H9 (cell line): ENCODE measurements around the gene BRMS1. TPM values are rescaled to one million over a fixed set of nuclear protein-coding genes. Genes with fewer than 3 reads are reported as not detected.

Experiments used
- DNase-seq: peaks from one replicate; pipeline ENCODE4 v3.0.0-alpha.2; 2017
- H2AFZ ChIP-seq: one replicate; pipeline ENCODE4 v1.6.1; 2013; ENCODE audit warnings: mild to moderate bottlenecking, low read length, control low read depth, moderate library complexity
- H2AK5ac ChIP-seq: 2 replicates; pipeline ENCODE4 v1.6.1; 2013; ENCODE audit warnings: low read length, control low read depth, mixed read lengths; ENCODE audit not compliant: insufficient read length
- H2BK120ac ChIP-seq: one replicate; pipeline ENCODE4 v1.6.1; 2013; ENCODE audit warnings: low read depth, mild to moderate bottlenecking, low read length, control low read depth, inconsistent platforms; ENCODE audit not compliant: poor library complexity, severe bottlenecking
- H2BK12ac ChIP-seq: 2 replicates; pipeline ENCODE4 v1.6.1; 2013; ENCODE audit warnings: low read length, control low read depth, mixed read lengths, low read depth; ENCODE audit not compliant: insufficient read length
- H2BK15ac ChIP-seq: 2 replicates; pipeline ENCODE4 v1.6.1; 2013; ENCODE audit warnings: low read depth, low read length, control low read depth
- H2BK20ac ChIP-seq: one replicate; pipeline ENCODE4 v1.6.1; 2013; ENCODE audit warnings: low read depth, mild to moderate bottlenecking, low read length, control low read depth, inconsistent platforms; ENCODE audit not compliant: poor library complexity, severe bottlenecking
- H2BK5ac ChIP-seq: 2 replicates; pipeline ENCODE4 v1.6.1; 2013; ENCODE audit warnings: low read length, control low read depth, mixed read lengths; ENCODE audit not compliant: insufficient read length
- H3K14ac ChIP-seq: 2 replicates; pipeline ENCODE4 v1.6.1; 2013; ENCODE audit warnings: low read length, control low read depth; ENCODE audit not compliant: insufficient read depth
- H3K18ac ChIP-seq: 2 replicates; pipeline ENCODE4 v1.6.1; 2013; ENCODE audit warnings: low read depth, mild to moderate bottlenecking, mixed read lengths, low read length, control low read depth; ENCODE audit not compliant: insufficient read length
- H3K23ac ChIP-seq: 2 replicates; pipeline ENCODE4 v1.6.1; 2013; ENCODE audit warnings: low read length, control low read depth, mixed read lengths, low read depth; ENCODE audit not compliant: insufficient read length
- H3K23me2 ChIP-seq: 2 replicates; pipeline ENCODE4 v1.6.1; 2013; ENCODE audit warnings: low read depth, mild to moderate bottlenecking, mixed read lengths, low read length, control low read depth; ENCODE audit not compliant: insufficient read length, poor library complexity, severe bottlenecking
- H3K27ac ChIP-seq: 2 replicates; pipeline ENCODE4 v1.5.1; 2013; ENCODE audit warnings: low read length, control low read depth, mixed read lengths, low read depth; ENCODE audit not compliant: insufficient read length
- H3K27me3 ChIP-seq: 2 replicates; pipeline ENCODE4 v1.6.1; 2013; ENCODE audit warnings: low read length, control low read depth, inconsistent platforms; ENCODE audit not compliant: insufficient read depth
- H3K4ac ChIP-seq: 2 replicates; pipeline ENCODE4 v1.6.1; 2013; ENCODE audit warnings: low read depth, mild to moderate bottlenecking, control low read depth, inconsistent platforms, low read length, moderate library complexity
- H3K4me1 ChIP-seq: 2 replicates; pipeline ENCODE4 v1.6.1; 2013; ENCODE audit warnings: low read length, control low read depth, inconsistent platforms; ENCODE audit not compliant: insufficient read depth
- H3K4me2 ChIP-seq: 2 replicates; pipeline ENCODE4 v1.6.1; 2013; ENCODE audit warnings: low read length, control low read depth, mixed read lengths; ENCODE audit not compliant: insufficient read length, insufficient read depth
- H3K56ac ChIP-seq: 2 replicates; pipeline ENCODE4 v1.6.1; 2013; ENCODE audit warnings: low read depth, mild to moderate bottlenecking, mixed read lengths, low read length, control low read depth; ENCODE audit not compliant: insufficient read length
- H3K79me1 ChIP-seq: 2 replicates; pipeline ENCODE4 v1.6.1; 2013; ENCODE audit warnings: low read depth, mild to moderate bottlenecking, moderate library complexity, low read length, control low read depth, inconsistent platforms; ENCODE audit not compliant: insufficient read depth, poor library complexity, severe bottlenecking
- H3K79me2 ChIP-seq: 2 replicates; pipeline ENCODE4 v1.6.1; 2013; ENCODE audit warnings: low read length, control low read depth, inconsistent platforms; ENCODE audit not compliant: insufficient read depth
- H3K9ac ChIP-seq: 2 replicates; pipeline ENCODE4 v1.6.1; 2013; ENCODE audit warnings: low read length, control low read depth, mixed read lengths; ENCODE audit not compliant: insufficient read length; ENCODE audit errors: extremely low read depth
- H3K9me3 ChIP-seq: one replicate; pipeline ENCODE4 v1.6.1; 2013; ENCODE audit warnings: low read depth, low read length, inconsistent platforms; ENCODE audit not compliant: control insufficient read depth
- H3T11ph ChIP-seq: one replicate; pipeline ENCODE4 v1.6.1; 2013; ENCODE audit warnings: mild to moderate bottlenecking, low read length, control low read depth, inconsistent platforms
- H4K20me1 ChIP-seq: one replicate; pipeline ENCODE4 v1.6.1; 2013; ENCODE audit not compliant: control insufficient read depth, insufficient read length, insufficient read depth
- H4K5ac ChIP-seq: 2 replicates; pipeline ENCODE4 v1.6.1; 2013; ENCODE audit warnings: low read depth, mild to moderate bottlenecking, mixed read lengths, low read length, control low read depth; ENCODE audit not compliant: insufficient read length
- H4K8ac ChIP-seq: replicated peaks from 2 replicates; pipeline ENCODE4 v1.6.1; 2013; ENCODE audit warnings: low read length, control low read depth, mixed read lengths, low read depth; ENCODE audit not compliant: insufficient read length
- H4K91ac ChIP-seq: 2 replicates; pipeline ENCODE4 v1.6.1; 2013; ENCODE audit warnings: low read depth, mild to moderate bottlenecking, moderate library complexity, mixed read lengths, low read length, control low read depth; ENCODE audit not compliant: insufficient read length
- H3K27ac Mint-ChIP-seq, 3 experiments: 2 replicates in 2 of 3; 3 replicates in 1 of 3; pipeline ENCODE4 v1.8.0; 2020 to 2021; ENCODE audit warnings: mixed read lengths in 3 of 3, mild to moderate bottlenecking in 1 of 3, moderate library complexity in 1 of 3
- H3K27me3 Mint-ChIP-seq: 2 replicates; pipeline ENCODE4 v1.8.0; 2021; ENCODE audit warnings: low read depth, mild to moderate bottlenecking, moderate library complexity, mixed read lengths
- H3K36me3 Mint-ChIP-seq, 3 experiments: 2 replicates in 2 of 3; 3 replicates in 1 of 3; pipeline ENCODE4 v1.8.0; 2020 to 2021; ENCODE audit warnings: low read depth in 3 of 3, mixed read lengths in 3 of 3; ENCODE audit not compliant: insufficient read depth in 1 of 3
- H3K4me1 Mint-ChIP-seq, 2 experiments: 2 replicates each; pipeline ENCODE4 v1.8.0; 2020; ENCODE audit warnings: mixed read lengths in 2 of 2
- H3K4me3 Mint-ChIP-seq, 2 experiments: 2 replicates in 1 of 2; 3 replicates in 1 of 2; pipeline ENCODE4 v1.8.0; 2020 to 2021; ENCODE audit warnings: mild to moderate bottlenecking in 2 of 2, mixed read lengths in 2 of 2, moderate library complexity in 1 of 2
- H3K9me3 Mint-ChIP-seq, 2 experiments: 2 replicates in 1 of 2; 3 replicates in 1 of 2; pipeline ENCODE4 v1.8.0; 2020; ENCODE audit warnings: mild to moderate bottlenecking in 2 of 2, mixed read lengths in 2 of 2, moderate library complexity in 1 of 2
- WGBS: extraction: QIAGEN DNeasy Blood & Tissue Kit; methylation state at CpG from one replicate; pipeline ENCODE4 v1.1.7; 2013; ENCODE audit warnings: missing lambda C conversion rate, low lambda C conversion rate, mixed read lengths; ENCODE audit not compliant: insufficient read length; ENCODE audit errors: extremely low coverage; 5-methylcytosine and 5-hydroxymethylcytosine counted together
- total RNA-seq: library from RNA; stranded (reverse); gene quantifications from 2 replicates; pipeline ENCODE4 v1.2.1, GENCODE V29; 2021
- TF ChIP-seq, protein P1 (sequence below): fragments of 200-600 bp; sonication (generic); conservative IDR thresholded peaks from 3 replicates; pipeline ENCODE4 v1.8.0; 2021; ENCODE audit warnings: antibody characterized with exemption, mild to moderate bottlenecking

The BRMS1 gene
- total RNA-seq, 1 experiment from 2014 or later: 50.1 TPM

DNA sequence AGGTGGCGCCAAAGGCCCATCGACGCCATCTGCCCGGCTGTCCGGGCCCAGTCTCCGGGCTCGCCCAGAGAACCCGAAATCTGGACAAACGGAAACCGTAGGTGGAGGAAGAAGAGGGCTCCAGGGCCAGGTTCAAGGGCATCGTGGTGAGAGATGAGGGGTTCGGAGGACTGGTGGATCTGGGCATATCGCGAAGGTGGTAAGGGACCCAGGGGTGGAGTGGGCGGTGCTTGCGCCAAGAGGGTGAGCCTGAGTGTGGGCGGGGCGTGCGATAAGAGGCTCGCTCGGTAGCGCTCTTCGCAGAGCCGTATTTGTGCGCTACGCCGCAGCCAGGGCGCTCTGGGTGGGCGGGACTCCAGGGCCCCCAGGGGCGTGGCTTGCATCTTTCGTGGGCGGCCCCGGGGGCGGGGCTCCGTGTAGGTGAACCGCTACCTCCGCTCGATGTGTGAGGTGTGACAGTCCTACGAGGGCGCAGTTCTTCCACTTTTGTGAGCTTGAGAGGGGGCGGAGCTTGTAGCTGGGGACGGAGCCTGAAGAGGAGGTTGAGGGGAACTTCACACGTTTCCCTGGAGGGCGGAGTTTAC, 32.8 kb downstream of the BRMS1 start:
- TF ChIP-seq, protein P1, sequence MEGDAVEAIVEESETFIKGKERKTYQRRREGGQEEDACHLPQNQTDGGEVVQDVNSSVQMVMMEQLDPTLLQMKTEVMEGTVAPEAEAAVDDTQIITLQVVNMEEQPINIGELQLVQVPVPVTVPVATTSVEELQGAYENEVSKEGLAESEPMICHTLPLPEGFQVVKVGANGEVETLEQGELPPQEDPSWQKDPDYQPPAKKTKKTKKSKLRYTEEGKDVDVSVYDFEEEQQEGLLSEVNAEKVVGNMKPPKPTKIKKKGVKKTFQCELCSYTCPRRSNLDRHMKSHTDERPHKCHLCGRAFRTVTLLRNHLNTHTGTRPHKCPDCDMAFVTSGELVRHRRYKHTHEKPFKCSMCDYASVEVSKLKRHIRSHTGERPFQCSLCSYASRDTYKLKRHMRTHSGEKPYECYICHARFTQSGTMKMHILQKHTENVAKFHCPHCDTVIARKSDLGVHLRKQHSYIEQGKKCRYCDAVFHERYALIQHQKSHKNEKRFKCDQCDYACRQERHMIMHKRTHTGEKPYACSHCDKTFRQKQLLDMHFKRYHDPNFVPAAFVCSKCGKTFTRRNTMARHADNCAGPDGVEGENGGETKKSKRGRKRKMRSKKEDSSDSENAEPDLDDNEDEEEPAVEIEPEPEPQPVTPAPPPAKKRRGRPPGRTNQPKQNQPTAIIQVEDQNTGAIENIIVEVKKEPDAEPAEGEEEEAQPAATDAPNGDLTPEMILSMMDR: peak; percentile 95
- Histone ChIP-seq H3K23ac (no peak overlapping the region), H4K8ac (no peak overlapping the region), H3K79me2 (no peaks in the 10 kb centered on the region), H3K9me3 (no peaks in the 10 kb centered on the region), H3K4ac (no peak overlapping the region), H3K56ac (no peak overlapping the region), H2AFZ (no peak overlapping the region), H3K79me1 (no peaks in the 10 kb centered on the region), H3T11ph (no peak overlapping the region), H3K4me2 (peak overlapping the region; percentile 48), H3K9ac (no peak overlapping the region), H2BK15ac (no peak overlapping the region), H3K27me3 (no peaks in the 10 kb centered on the region), H2BK5ac (no peak overlapping the region), H2BK12ac (no peak overlapping the region), H4K20me1 (no peaks in the 10 kb centered on the region), H3K14ac (0 out of 2 replicates have a peak overlapping the region, but pooled peaks have one; percentile 55), H2BK120ac (no peak overlapping the region), H3K4me1 (no peaks in the 10 kb centered on the region), H3K18ac (peak overlapping the region; percentile 11), H2BK20ac (no peak overlapping the region), H3K27ac (no peak overlapping the region), H2AK5ac (no peak overlapping the region), H4K91ac (no peak overlapping the region), H4K5ac (no peak overlapping the region), H3K23me2 (peaks cover 12% of the 10 kb centered on the region)
- Mint-ChIP-seq H3K4me1 (peaks cover 10 to 20% of the 10 kb centered on the region in 2 experiments), H3K27ac (peak overlapping the region; percentile 91 to 99 (median 98)), H3K36me3 (no peaks in the 10 kb centered on the region; a peak in 1 of 7 replicates), H3K27me3 (peaks cover 24% of the 10 kb centered on the region), H3K4me3 (peak overlapping the region; percentile 78 to 86), H3K9me3 (no peaks in the 10 kb centered on the region; a peak in 1 of 5 replicates)
- WGBS: no CpG with 5 or more reads among the region's 44 CpGs
- DNase-seq: peak; percentile 92
